BLaER1 treated with 17β-estradiol and CSF1 and Interleukin-3, amounts not matched to agents 10 nM and 100 nM (cell line): ENCODE data around the gene PTPRF.
A peak's percentile ranks its signal among the peaks of the same experiment; 100 is the strongest.

Experiments used
- H3K27ac ChIP-seq, 11 experiments: shearing (Covaris generic); formaldehyde crosslinking; 2 replicates each; pipeline ENCODE4 v1.8.1; 2022
- H3K27me3 ChIP-seq, 11 experiments: shearing (Covaris generic); formaldehyde crosslinking; 2 replicates each; pipeline ENCODE4 v1.8.1; 2022
- H3K36me3 ChIP-seq, 11 experiments: shearing (Covaris generic); formaldehyde crosslinking; 2 replicates each; pipeline ENCODE4 v1.8.1; 2022
- H3K4me1 ChIP-seq, 10 experiments: shearing (Covaris generic); formaldehyde crosslinking; 2 replicates each; pipeline ENCODE4 v1.8.1; 2022
- H3K4me2 ChIP-seq, 11 experiments: shearing (Covaris generic); formaldehyde crosslinking; 2 replicates each; pipeline ENCODE4 v1.8.1; 2022
- H3K4me3 ChIP-seq, 10 experiments: shearing (Covaris generic); formaldehyde crosslinking; 2 replicates each; pipeline ENCODE4 v1.8.1; 2022
- H3K9ac ChIP-seq, 11 experiments: shearing (Covaris generic); formaldehyde crosslinking; 2 replicates each; pipeline ENCODE4 v1.8.1; 2022
- H3K9me3 ChIP-seq, 11 experiments: shearing (Covaris generic); formaldehyde crosslinking; replicated peaks in 1 of 11; 2 replicates each; pipeline ENCODE4 v1.8.1; 2022
- H4K20me1 ChIP-seq, 11 experiments: shearing (Covaris generic); formaldehyde crosslinking; 2 replicates each; pipeline ENCODE4 v1.8.1; 2022
- Cebpa-rat ChIP-seq, 11 experiments: shearing (Covaris generic); IDR thresholded peaks; 2 replicates each; pipeline ENCODE4 v1.8.1; 2022

PTPRF gene

GRCh38 chr1:43572084-43572483 is 41.4 kb downstream of the PTPRF start:
- H3K27ac ChIP-seq = no peak overlapping the region
- no peak for TF ChIP-seq Cebpa-rat (IDR thresholded peaks at IDR 0.05)

GRCh38 chr1:43572538-43572937 is 41.9 kb downstream of the PTPRF start:
- Histone ChIP-seq H3K36me3 (peaks cover 0 to 30% (median 0%) of the 10 kb centered on the region in 11 experiments; a peak in 5 of 22 replicates), H3K27me3 (no peaks in the 10 kb centered on the region), H4K20me1 (no peaks in the 10 kb centered on the region; a peak in 2 of 22 replicates), H3K4me3 (no peak overlapping the region), H3K9ac (0 out of 22 replicates have a peak overlapping the region, but pooled peaks of 2 of the 11 experiments have one; percentile 2 to 14), H3K27ac (peak overlapping the region in 1 of 11 experiments; percentile 17; a peak in 1 of 22 replicates), H3K9me3 (no peaks in the 10 kb centered on the region), H3K4me1 (peaks cover 12 to 41% (median 35%) of the 10 kb centered on the region in 10 experiments), H3K4me2 (peak overlapping the region in 6 of 11 experiments; percentile 8 to 38 (median 28); a peak in 7 of 22 replicates)
- no peak for TF ChIP-seq Cebpa-rat (IDR thresholded peaks at IDR 0.05)

More at GRCh38 chr1:43572084-43572483, 41.4 kb downstream of the PTPRF start:
- no peaks in the 10 kb centered on the region for H3K9me3 ChIP-seq
- peaks cover 0 to 30% (median 0%) of the 10 kb centered on the region in 11 experiments; a peak in 5 of 22 replicates for H3K36me3 ChIP-seq
- H4K20me1 ChIP-seq = no peaks in the 10 kb centered on the region; a peak in 2 of 22 replicates
- H3K9ac ChIP-seq = no peak overlapping the region
- no peak overlapping the region for H3K4me3 ChIP-seq
- H3K4me2 ChIP-seq = peak overlapping the region in 6 of 11 experiments; percentile 8 to 38 (median 28); a peak in 6 of 22 replicates
- no peaks in the 10 kb centered on the region for H3K27me3 ChIP-seq
- peaks cover 12 to 44% (median 36%) of the 10 kb centered on the region in 10 experiments for H3K4me1 ChIP-seq

GRCh38 chr1:43573066-43573800 is 42.5 kb downstream of the PTPRF start:
- Histone ChIP-seq H3K27ac (peak overlapping the region in 1 of 11 experiments; percentile 17; a peak in 1 of 22 replicates), H3K27me3 (no peaks in the 10 kb centered on the region), H3K9me3 (no peaks in the 10 kb centered on the region), H3K36me3 (peaks cover 0 to 30% (median 0%) of the 10 kb centered on the region in 11 experiments; a peak in 5 of 22 replicates), H3K9ac (0 out of 22 replicates have a peak overlapping the region, but pooled peaks of 2 of the 11 experiments have one; percentile 2 to 14), H3K4me3 (no peak overlapping the region), H3K4me1 (peaks cover 12 to 40% (median 33%) of the 10 kb centered on the region in 10 experiments), H4K20me1 (no peaks in the 10 kb centered on the region; a peak in 3 of 22 replicates), H3K4me2 (peak overlapping the region in 5 of 11 experiments; percentile 23 to 38 (median 30); a peak in 4 of 22 replicates)
- no peak for TF ChIP-seq Cebpa-rat (IDR thresholded peaks at IDR 0.05)

GRCh38 chr1:43576521-43576920 is 45.8 kb downstream of the PTPRF start:
- no peak for TF ChIP-seq Cebpa-rat (IDR thresholded peaks at IDR 0.05)
- Histone ChIP-seq H4K20me1 (peaks cover 0 to 2% (median 0%) of the 10 kb centered on the region in 11 experiments; a peak in 3 of 22 replicates), H3K9ac (no peak overlapping the region), H3K36me3 (peaks cover 0 to 44% (median 18%) of the 10 kb centered on the region in 11 experiments; a peak in 9 of 22 replicates), H3K27me3 (no peaks in the 10 kb centered on the region), H3K4me3 (no peak overlapping the region), H3K4me1 (peaks cover 0 to 22% (median 17%) of the 10 kb centered on the region in 10 experiments; a peak in 13 of 20 replicates), H3K9me3 (no peaks in the 10 kb centered on the region), H3K27ac (no peak overlapping the region), H3K4me2 (no peak overlapping the region)

- peaks cover 0 to 17% (median 8%) of the 10 kb centered on the region in 10 experiments; a peak in 10 of 20 replicates for H3K4me1 ChIP-seq
- no peaks in the 10 kb centered on the region for H3K27me3 ChIP-seq
- peaks cover 0 to 45% (median 18%) of the 10 kb centered on the region in 11 experiments; a peak in 9 of 22 replicates for H3K36me3 ChIP-seq
- H3K4me2 ChIP-seq = no peak overlapping the region
- H3K9ac ChIP-seq = no peak overlapping the region
- H3K9me3 ChIP-seq = no peaks in the 10 kb centered on the region
- H3K4me3 ChIP-seq = no peak overlapping the region
- peaks cover 0 to 3% (median 0%) of the 10 kb centered on the region in 11 experiments; a peak in 3 of 22 replicates for H4K20me1 ChIP-seq
- H3K27ac ChIP-seq = no peak overlapping the region
- no peak for TF ChIP-seq Cebpa-rat (IDR thresholded peaks at IDR 0.05)
These were observed 47.2 kb downstream of the PTPRF start for GRCh38 chr1:43577655-43578542.

GRCh38 chr1:43580039-43580438 is 49.4 kb downstream of the PTPRF start:
- Histone ChIP-seq H3K9ac (no peak overlapping the region), H3K4me1 (peaks cover 0 to 12% (median 3%) of the 10 kb centered on the region in 10 experiments; a peak in 6 of 20 replicates), H4K20me1 (peaks cover 0 to 3% (median 0%) of the 10 kb centered on the region in 11 experiments; a peak in 3 of 22 replicates), H3K27ac (no peak overlapping the region), H3K36me3 (peaks cover 0 to 42% (median 18%) of the 10 kb centered on the region in 11 experiments; a peak in 9 of 22 replicates), H3K27me3 (no peaks in the 10 kb centered on the region), H3K4me3 (no peak overlapping the region), H3K9me3 (no peaks in the 10 kb centered on the region), H3K4me2 (no peak overlapping the region)
- TF ChIP-seq Cebpa-rat (IDR thresholded peaks at IDR 0.05) = no peak

GRCh38 chr1:43582162-43582566 is 51.5 kb downstream of the PTPRF start:
- no peaks in the 10 kb centered on the region for H3K27me3 ChIP-seq
- H3K9me3 ChIP-seq = no peaks in the 10 kb centered on the region
- no peak overlapping the region for H3K27ac ChIP-seq
- peaks cover 0 to 11% (median 0%) of the 10 kb centered on the region in 10 experiments; a peak in 5 of 20 replicates for H3K4me1 ChIP-seq
- H3K4me3 ChIP-seq = no peak overlapping the region
- peaks cover 0 to 3% (median 0%) of the 10 kb centered on the region in 11 experiments; a peak in 2 of 22 replicates for H4K20me1 ChIP-seq
- no peak overlapping the region for H3K9ac ChIP-seq
- 0 out of 22 replicates have a peak overlapping the region, but pooled peaks of 2 of the 11 experiments have one; percentile 3 to 29 for H3K4me2 ChIP-seq
- no peak for TF ChIP-seq Cebpa-rat (IDR thresholded peaks at IDR 0.05)
- H3K36me3 ChIP-seq = peaks cover 0 to 29% (median 11%) of the 10 kb centered on the region in 11 experiments; a peak in 9 of 22 replicates

- Histone ChIP-seq H3K4me3 (no peak overlapping the region), H3K4me2 (no peak overlapping the region), H3K36me3 (peaks cover 0 to 29% (median 11%) of the 10 kb centered on the region in 11 experiments; a peak in 9 of 22 replicates), H3K9me3 (no peaks in the 10 kb centered on the region), H3K9ac (no peak overlapping the region), H3K4me1 (peaks cover 0 to 11% (median 0%) of the 10 kb centered on the region in 10 experiments; a peak in 5 of 20 replicates), H3K27ac (no peak overlapping the region), H4K20me1 (peaks cover 0 to 3% (median 0%) of the 10 kb centered on the region in 11 experiments; a peak in 2 of 22 replicates), H3K27me3 (no peaks in the 10 kb centered on the region)
- no peak for TF ChIP-seq Cebpa-rat (IDR thresholded peaks at IDR 0.05)
These were observed 52.4 kb downstream of the PTPRF start for GRCh38 chr1:43583058-43583457.
